SK-N-SH treated with all-trans-retinoic acid at 6 μM for 48 hours (cell line): Measurements from ENCODE around the gene ADGRG6.

Experiments
- ATAC-seq: fragments of 200-7000 bp; cut with Tn5 transposase; 3 replicates; pipeline ENCODE4 v1.9.1; 2020; ENCODE audit warnings: mild to moderate bottlenecking, moderate library complexity
- ARNTL ChIP-seq: fragments of 450-650 bp; formaldehyde crosslinking; IDR thresholded peaks from 2 replicates; pipeline ENCODE4 v1.5.0; 2020; ENCODE audit warnings: low read depth, mild to moderate bottlenecking, moderate library complexity, borderline replicate concordance
- BACH2 ChIP-seq: fragments of 250-450 bp; sonication (Bioruptor Pico); IDR thresholded peaks from 2 replicates; pipeline ENCODE4 v1.9.0; 2021; ENCODE audit warnings: mild to moderate bottlenecking, borderline replicate concordance
- CSDC2 ChIP-seq: fragments of 250-450 bp; sonication (Bioruptor Pico); IDR thresholded peaks from 2 replicates; pipeline ENCODE4 v1.5.0; 2020; ENCODE audit warnings: mild to moderate bottlenecking, moderate library complexity
- ESRRG ChIP-seq: fragments of 250-450 bp; sonication (Bioruptor Pico); IDR thresholded peaks from 2 replicates; pipeline ENCODE4 v1.6.1; 2021; ENCODE audit warnings: mild to moderate bottlenecking
- GLIS3 ChIP-seq: fragments of 250-450 bp; sonication (Bioruptor Pico); IDR thresholded peaks from 2 replicates; pipeline ENCODE4 v1.5.0; 2020; ENCODE audit warnings: mild to moderate bottlenecking, moderate library complexity
- ISL1 ChIP-seq: fragments of 250-450 bp; sonication (Bioruptor Pico); IDR thresholded peaks from 2 replicates; pipeline ENCODE4 v2.1.2; 2022; ENCODE audit warnings: mild to moderate bottlenecking, moderate library complexity
- RARB ChIP-seq: fragments of 250-450 bp; sonication (Bioruptor Pico); IDR thresholded peaks from 2 replicates; pipeline ENCODE4 v1.8.0; 2021; ENCODE audit warnings: mild to moderate bottlenecking, moderate library complexity
- SNAI2 ChIP-seq: fragments of 250-450 bp; sonication (Bioruptor Pico); IDR thresholded peaks from 2 replicates; pipeline ENCODE4 v1.5.0; 2020; ENCODE audit warnings: mild to moderate bottlenecking, moderate library complexity
- TOX ChIP-seq: fragments of 250-450 bp; sonication (Bioruptor Pico); IDR thresholded peaks from 2 replicates; pipeline ENCODE4 v1.8.0; 2021; ENCODE audit warnings: mild to moderate bottlenecking, moderate library complexity, borderline replicate concordance
- ZC3H10 ChIP-seq: fragments of 250-450 bp; sonication (Bioruptor Pico); IDR thresholded peaks from 2 replicates; pipeline ENCODE4 v1.5.1; 2021; ENCODE audit warnings: mild to moderate bottlenecking, moderate library complexity
- ZFP3 ChIP-seq: fragments of 250-450 bp; sonication (Bioruptor Pico); IDR thresholded peaks from 2 replicates; pipeline ENCODE4 v1.5.0; 2020; ENCODE audit warnings: mild to moderate bottlenecking, moderate library complexity
- ZFP30 ChIP-seq: fragments of 450-650 bp; formaldehyde crosslinking; IDR thresholded peaks from 2 replicates; pipeline ENCODE4 v1.5.0; 2022; ENCODE audit warnings: mild to moderate bottlenecking, moderate library complexity
- ZNF70 ChIP-seq: fragments of 450-650 bp; formaldehyde crosslinking; IDR thresholded peaks from 2 replicates; pipeline ENCODE4 v1.5.0; 2020; ENCODE audit warnings: mild to moderate bottlenecking, moderate library complexity
- ZNF8 ChIP-seq: fragments of 450-650 bp; formaldehyde crosslinking; IDR thresholded peaks from 2 replicates; pipeline ENCODE4 v1.5.0; 2020; ENCODE audit warnings: mild to moderate bottlenecking, moderate library complexity
- TF ChIP-seq, protein P1 (sequence below): fragments of 250-450 bp; sonication (Bioruptor Pico); IDR thresholded peaks from 2 replicates; pipeline ENCODE4 v1.5.0; 2020; ENCODE audit warnings: mild to moderate bottlenecking, moderate library complexity
- TF ChIP-seq, protein P2 (sequence below): fragments of 250-450 bp; sonication (Bioruptor Pico); IDR thresholded peaks from 2 replicates; pipeline ENCODE4 v1.5.1; 2020; ENCODE audit warnings: low read depth, mild to moderate bottlenecking, moderate library complexity
- TF ChIP-seq, protein P3 (sequence below): fragments of 250-450 bp; sonication (Bioruptor Pico); IDR thresholded peaks from 2 replicates; pipeline ENCODE4 v1.8.0; 2021; ENCODE audit warnings: low read depth, mild to moderate bottlenecking, moderate library complexity, borderline replicate concordance
- TF ChIP-seq, protein P4 (sequence below): fragments of 250-450 bp; sonication (Bioruptor Pico); IDR thresholded peaks from 2 replicates; pipeline ENCODE4 v1.5.1; 2021; ENCODE audit warnings: mild to moderate bottlenecking, moderate library complexity
- TF ChIP-seq, protein P5 (sequence below): fragments of 250-450 bp; sonication (Bioruptor Pico); IDR thresholded peaks from 2 replicates; pipeline ENCODE4 v1.8.0; 2020; ENCODE audit warnings: mild to moderate bottlenecking, moderate library complexity, borderline replicate concordance

ADGRG6 gene

DNA sequence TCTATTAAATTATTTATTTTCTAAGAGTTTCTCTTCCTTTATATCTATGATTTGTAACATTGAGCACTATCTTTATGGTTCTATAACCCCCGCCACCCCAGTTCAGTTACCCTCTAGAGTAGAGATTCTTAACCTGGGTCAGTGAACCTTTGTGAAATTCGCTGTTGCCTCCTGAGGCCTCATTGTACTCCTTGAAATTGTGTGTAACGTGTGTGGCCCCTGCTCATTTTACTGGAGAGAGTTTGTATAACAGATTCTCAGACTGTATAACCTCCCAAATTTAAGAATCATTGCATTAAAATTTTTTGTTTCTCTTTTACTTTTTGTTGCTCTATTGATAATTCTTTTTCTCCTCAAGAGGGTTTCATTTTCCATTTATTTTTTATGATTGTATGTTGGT lies 65.3 kb downstream of the ADGRG6 start:
- TF ChIP-seq GLIS3 (CRISPR knock-in tag) = no peak
- TF ChIP-seq, protein P1, sequence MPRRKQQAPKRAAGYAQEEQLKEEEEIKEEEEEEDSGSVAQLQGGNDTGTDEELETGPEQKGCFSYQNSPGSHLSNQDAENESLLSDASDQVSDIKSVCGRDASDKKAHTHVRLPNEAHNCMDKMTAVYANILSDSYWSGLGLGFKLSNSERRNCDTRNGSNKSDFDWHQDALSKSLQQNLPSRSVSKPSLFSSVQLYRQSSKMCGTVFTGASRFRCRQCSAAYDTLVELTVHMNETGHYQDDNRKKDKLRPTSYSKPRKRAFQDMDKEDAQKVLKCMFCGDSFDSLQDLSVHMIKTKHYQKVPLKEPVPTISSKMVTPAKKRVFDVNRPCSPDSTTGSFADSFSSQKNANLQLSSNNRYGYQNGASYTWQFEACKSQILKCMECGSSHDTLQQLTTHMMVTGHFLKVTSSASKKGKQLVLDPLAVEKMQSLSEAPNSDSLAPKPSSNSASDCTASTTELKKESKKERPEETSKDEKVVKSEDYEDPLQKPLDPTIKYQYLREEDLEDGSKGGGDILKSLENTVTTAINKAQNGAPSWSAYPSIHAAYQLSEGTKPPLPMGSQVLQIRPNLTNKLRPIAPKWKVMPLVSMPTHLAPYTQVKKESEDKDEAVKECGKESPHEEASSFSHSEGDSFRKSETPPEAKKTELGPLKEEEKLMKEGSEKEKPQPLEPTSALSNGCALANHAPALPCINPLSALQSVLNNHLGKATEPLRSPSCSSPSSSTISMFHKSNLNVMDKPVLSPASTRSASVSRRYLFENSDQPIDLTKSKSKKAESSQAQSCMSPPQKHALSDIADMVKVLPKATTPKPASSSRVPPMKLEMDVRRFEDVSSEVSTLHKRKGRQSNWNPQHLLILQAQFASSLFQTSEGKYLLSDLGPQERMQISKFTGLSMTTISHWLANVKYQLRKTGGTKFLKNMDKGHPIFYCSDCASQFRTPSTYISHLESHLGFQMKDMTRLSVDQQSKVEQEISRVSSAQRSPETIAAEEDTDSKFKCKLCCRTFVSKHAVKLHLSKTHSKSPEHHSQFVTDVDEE = no peak
- no peak for TF ChIP-seq ZFP3 (CRISPR knock-in tag)
- TF ChIP-seq BACH2 (CRISPR knock-in tag) = no peak
- TF ChIP-seq, all 23 proteins: peak for 0
- ATAC-seq = peak; percentile 39

DNA sequence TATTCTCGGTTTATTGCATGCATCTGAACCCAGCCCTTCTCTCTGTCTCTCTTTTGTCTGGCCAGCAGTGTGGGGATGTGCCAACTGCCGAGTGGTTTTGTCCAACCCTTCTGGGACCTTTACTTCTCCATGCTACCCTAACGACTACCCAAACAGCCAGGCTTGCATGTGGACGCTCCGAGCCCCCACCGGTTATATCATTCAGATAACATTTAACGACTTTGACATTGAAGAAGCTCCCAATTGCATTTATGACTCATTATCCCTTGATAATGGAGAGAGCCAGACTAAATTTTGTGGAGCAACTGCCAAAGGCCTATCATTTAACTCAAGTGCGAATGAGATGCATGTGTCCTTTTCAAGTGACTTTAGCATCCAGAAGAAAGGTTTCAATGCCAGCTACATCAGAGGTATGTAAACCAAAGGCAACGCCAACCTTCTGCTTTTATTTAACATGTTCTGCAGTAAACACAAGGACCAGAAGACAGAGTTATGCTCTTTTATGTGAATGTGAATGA lies 65.8 kb downstream of the ADGRG6 start:
- TF ChIP-seq ARNTL (CRISPR knock-in tag) (no peak), ZNF8 (CRISPR knock-in tag) (no peak), ZC3H10 (CRISPR knock-in tag) (peak; percentile 68; the same call in 1 of the 2 replicates), CSDC2 (CRISPR knock-in tag) (no peak), ZNF70 (no peak)
- TF ChIP-seq, all 23 proteins: peak for 1
- ATAC-seq = peak; percentile 91

DNA sequence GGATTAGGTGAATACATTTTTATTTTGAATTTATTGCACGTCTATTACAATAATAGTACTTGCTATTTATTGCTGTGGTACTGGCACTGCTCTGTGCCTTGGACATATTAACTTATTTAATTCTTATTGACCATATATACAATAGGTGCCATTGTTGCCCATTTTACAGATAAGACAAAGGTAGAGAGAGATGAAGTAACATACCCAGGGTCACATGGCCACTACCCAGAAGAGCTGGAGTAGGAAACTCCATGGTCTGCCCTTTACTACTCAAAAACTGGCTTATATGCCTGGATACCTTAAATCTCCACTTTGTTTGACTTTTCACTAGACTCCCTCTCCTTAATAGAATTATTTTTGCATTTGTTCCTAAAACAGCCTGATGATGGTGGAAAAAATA lies 67.5 kb downstream of the ADGRG6 start:
- TF ChIP-seq, protein P2, sequence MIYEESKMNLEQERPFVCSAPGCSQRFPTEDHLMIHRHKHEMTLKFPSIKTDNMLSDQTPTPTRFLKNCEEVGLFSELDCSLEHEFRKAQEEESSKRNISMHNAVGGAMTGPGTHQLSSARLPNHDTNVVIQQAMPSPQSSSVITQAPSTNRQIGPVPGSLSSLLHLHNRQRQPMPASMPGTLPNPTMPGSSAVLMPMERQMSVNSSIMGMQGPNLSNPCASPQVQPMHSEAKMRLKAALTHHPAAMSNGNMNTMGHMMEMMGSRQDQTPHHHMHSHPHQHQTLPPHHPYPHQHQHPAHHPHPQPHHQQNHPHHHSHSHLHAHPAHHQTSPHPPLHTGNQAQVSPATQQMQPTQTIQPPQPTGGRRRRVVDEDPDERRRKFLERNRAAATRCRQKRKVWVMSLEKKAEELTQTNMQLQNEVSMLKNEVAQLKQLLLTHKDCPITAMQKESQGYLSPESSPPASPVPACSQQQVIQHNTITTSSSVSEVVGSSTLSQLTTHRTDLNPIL = no peak
- TF ChIP-seq, all 23 proteins: peak for 0
- ATAC-seq = no peak

DNA sequence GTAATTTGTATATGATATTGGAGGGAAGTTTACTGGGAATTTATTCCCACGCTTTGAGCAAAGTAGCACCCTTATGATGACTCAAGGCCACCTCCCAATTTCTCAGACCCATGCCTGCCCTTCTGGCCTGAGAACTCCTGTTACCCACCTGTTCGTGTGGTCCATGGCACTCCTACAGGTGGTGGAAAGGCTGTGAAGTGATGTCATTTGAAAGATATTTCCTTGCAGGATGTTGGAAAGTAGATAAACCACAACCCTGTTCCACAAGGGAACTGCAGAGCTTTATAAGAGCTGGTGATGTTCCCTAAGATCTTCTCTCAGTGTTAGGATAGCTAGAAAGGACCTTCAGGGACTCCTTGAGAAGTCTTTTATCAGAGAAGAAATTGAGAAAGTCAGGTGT lies 70.5 kb downstream of the ADGRG6 start:
- no peak for ATAC-seq
- TF ChIP-seq ZC3H10 (CRISPR knock-in tag) (no peak), ZNF8 (CRISPR knock-in tag) (no peak), ZFP30 (no peak), ESRRG (no peak), ISL1 (no peak), ARNTL (CRISPR knock-in tag) (no peak), RARB (CRISPR knock-in tag) (no peak), TOX (CRISPR knock-in tag) (no peak), SNAI2 (no peak)
- TF ChIP-seq, protein P3, sequence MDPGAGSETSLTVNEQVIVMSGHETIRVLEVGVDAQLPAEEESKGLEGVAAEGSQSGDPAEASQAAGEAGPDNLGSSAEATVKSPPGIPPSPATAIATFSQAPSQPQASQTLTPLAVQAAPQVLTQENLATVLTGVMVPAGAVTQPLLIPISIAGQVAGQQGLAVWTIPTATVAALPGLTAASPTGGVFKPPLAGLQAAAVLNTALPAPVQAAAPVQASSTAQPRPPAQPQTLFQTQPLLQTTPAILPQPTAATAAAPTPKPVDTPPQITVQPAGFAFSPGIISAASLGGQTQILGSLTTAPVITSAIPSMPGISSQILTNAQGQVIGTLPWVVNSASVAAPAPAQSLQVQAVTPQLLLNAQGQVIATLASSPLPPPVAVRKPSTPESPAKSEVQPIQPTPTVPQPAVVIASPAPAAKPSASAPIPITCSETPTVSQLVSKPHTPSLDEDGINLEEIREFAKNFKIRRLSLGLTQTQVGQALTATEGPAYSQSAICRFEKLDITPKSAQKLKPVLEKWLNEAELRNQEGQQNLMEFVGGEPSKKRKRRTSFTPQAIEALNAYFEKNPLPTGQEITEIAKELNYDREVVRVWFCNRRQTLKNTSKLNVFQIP (CRISPR knock-in tag) = no peak
- TF ChIP-seq, protein P2 = no peak
- TF ChIP-seq, protein P4, sequence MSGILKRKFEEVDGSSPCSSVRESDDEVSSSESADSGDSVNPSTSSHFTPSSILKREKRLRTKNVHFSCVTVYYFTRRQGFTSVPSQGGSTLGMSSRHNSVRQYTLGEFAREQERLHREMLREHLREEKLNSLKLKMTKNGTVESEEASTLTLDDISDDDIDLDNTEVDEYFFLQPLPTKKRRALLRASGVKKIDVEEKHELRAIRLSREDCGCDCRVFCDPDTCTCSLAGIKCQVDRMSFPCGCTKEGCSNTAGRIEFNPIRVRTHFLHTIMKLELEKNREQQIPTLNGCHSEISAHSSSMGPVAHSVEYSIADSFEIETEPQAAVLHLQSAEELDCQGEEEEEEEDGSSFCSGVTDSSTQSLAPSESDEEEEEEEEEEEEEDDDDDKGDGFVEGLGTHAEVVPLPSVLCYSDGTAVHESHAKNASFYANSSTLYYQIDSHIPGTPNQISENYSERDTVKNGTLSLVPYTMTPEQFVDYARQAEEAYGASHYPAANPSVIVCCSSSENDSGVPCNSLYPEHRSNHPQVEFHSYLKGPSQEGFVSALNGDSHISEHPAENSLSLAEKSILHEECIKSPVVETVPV (CRISPR knock-in tag) = no peak
- TF ChIP-seq, protein P5, sequence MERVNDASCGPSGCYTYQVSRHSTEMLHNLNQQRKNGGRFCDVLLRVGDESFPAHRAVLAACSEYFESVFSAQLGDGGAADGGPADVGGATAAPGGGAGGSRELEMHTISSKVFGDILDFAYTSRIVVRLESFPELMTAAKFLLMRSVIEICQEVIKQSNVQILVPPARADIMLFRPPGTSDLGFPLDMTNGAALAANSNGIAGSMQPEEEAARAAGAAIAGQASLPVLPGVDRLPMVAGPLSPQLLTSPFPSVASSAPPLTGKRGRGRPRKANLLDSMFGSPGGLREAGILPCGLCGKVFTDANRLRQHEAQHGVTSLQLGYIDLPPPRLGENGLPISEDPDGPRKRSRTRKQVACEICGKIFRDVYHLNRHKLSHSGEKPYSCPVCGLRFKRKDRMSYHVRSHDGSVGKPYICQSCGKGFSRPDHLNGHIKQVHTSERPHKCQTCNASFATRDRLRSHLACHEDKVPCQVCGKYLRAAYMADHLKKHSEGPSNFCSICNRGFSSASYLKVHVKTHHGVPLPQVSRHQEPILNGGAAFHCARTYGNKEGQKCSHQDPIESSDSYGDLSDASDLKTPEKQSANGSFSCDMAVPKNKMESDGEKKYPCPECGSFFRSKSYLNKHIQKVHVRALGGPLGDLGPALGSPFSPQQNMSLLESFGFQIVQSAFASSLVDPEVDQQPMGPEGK (CRISPR knock-in tag) = no peak
